OCI-LY1 (cell line): Measurements from ENCODE around the gene AARSD1.

Experiments used
- CTCF ChIP-seq: fragments of 200-600 bp; sonication (generic), shearing (Covaris generic); IDR thresholded peaks from 2 replicates; pipeline ENCODE4 v1.5.1; 2017; ENCODE audit warnings: mild to moderate bottlenecking, antibody characterized with exemption, low read length, moderate library complexity, mixed read lengths
- EZH2 ChIP-seq: fragments of 200-600 bp; sonication (generic), shearing (Covaris generic); IDR thresholded peaks from 2 replicates; pipeline ENCODE4 v1.8.0; 2017; ENCODE audit warnings: borderline replicate concordance, mixed run types, mild to moderate bottlenecking, antibody characterized with exemption, low read length, moderate library complexity, mixed read lengths

GRCh38 chr17:42980766-42981397, 16.6 kb upstream of the AARSD1 start:
- peak; percentile 22; the same call in 1 of the 2 replicates for TF ChIP-seq CTCF
- no peak for TF ChIP-seq EZH2
